NCI-H1694 (cell line): ENCODE measurements around the gene SNRNP70.
"Not testable (repeated sequence)": the region's sequence is repeated elsewhere in the genome, so short reads cannot be mapped to it uniquely, and the experiment has no call there.

Experiments used
- DNase-seq: peaks from one replicate; lab custom pipeline; 2025; lab: John Stamatoyannopoulos, UW

The SNRNP70 gene

DNA sequence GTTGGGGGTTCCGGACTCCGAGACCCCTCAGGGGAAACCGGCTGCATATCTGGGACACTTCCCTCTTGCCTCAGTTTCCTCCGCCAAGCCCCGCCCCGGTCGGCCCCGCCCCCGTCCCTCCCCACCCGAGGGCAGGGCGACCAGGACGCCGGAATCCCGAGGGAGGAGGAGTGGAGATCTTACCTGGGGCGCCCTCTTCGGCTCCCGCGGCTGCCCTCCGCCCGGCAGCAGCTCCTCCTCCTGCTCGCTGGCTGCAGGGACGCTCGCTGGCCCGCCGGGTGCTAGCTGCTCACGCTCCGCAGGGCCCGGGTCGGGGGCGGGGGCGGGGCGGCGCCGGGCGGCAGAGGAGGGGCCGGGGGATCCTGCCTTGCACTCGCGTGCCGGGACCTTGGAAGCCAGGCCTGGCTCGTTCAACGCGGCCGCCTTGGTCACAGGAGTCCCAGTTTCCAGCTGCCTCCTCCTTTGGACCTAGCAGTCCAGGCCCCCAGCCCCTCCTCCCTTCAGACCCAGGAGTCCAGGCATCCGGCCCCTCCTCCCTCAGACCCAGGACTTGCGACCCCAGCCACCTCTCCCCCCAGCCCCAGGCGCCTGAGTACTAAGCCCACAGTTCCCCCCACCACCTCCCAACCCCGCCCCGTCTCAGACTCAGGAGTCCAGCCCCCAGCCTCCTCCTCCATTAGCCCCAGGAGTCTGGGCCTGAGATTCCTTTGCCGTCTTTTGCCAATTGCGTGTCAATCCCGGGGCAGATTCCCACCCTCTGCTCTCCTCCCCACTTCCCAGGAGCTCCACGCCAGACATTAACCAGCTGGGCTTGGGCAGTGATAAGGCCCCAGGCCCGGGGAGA is 20.3 kb upstream of the SNRNP70 start, which contains the start of gene NTF4:
NTF4 (minus strand) TSS at position 51 of the 844 bp plus-strand sequence. CDS start 2,821 bp downstream, outside the sequence.
- no peak for DNase-seq

DNA sequence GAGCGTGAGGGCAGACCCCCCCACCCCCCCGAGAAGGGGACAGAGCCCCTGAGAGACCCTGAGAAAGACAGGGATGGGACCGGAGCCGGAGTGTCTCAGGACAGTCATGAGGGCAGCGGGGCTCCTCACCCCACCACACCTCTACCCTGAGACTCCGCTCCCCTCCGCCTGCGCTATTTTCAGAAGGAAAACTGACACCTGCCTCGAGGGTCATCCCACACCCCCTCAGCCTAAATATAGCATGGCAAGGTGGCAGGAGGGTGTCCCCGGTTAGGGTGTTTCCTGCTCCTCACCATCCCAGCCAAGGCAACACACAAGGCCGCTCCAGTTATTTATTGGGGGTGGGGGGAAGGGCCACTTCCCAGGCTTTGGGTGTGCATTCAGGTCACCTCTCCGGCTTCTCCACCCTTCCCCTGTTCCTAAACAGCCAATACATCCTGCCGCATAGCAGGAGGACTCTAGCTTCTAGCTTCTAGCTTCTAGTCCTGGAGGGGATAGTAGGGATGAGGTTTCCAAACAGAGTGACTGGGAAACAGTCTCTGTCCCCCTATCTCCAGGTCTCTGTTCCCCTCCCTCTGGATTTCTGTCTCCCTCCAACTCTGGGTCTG is 19.2 kb upstream of the SNRNP70 start:
- DNase-seq = no peak

DNA sequence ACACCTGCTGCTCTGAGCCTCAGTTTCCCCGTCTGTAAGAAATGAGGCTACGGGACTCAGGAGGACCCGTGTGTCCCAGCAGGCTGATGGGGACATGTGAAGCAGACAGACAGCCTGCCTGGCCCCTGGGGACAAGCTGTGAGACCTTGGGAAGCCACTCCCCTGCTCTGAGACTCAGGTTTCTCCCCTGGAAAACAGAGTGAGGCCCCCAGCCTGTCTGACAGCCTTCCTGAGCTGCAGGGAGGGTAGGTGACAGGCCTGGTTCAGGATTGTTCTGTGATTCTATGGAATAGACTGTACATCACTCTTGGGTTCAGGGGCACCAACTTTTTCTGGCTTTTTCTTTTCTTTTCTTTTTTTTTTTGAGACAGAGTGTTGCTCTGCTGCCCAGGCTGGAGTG is 17.7 kb upstream of the SNRNP70 start:
- no peak for DNase-seq

DNA sequence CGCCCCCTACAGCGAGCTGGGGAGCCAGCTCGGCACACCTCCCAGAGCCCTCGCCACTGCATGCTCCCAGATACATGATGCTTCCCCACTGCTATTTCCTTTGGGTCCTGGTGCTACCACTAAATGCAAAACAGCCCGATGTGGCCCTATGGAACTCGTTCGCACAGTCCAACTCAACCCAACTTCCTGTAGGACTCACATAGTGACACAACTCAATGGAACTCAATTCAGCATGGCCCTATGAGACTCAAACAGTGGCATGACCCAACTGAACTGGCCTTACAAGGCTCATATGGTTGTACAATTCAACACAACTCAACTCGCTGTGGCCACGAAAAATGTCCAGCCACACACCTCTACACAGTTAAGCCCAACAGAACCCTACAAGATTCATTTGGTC is 16.2 kb upstream of the SNRNP70 start:
- no peak for DNase-seq

DNA sequence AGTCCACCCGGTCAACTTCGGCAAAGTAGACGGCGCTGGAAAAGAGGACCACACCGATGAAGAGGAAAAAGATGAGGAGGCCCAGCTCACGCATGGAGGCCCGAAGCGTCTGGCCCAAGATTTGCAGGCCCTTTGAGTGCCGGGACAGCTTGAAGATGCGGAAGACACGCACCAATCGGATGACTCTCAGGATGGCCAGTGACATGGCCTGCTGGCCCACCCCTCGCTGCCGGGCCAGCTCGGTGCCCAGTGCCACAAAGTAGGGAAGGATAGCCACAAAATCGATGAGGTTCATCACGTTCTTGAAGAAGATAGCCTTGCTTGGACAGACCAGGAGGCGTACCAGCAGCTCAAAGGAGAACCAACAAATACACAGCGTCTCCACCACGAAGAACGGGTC is 14.8 kb upstream of the SNRNP70 start:
- DNase-seq = no peak

DNA sequence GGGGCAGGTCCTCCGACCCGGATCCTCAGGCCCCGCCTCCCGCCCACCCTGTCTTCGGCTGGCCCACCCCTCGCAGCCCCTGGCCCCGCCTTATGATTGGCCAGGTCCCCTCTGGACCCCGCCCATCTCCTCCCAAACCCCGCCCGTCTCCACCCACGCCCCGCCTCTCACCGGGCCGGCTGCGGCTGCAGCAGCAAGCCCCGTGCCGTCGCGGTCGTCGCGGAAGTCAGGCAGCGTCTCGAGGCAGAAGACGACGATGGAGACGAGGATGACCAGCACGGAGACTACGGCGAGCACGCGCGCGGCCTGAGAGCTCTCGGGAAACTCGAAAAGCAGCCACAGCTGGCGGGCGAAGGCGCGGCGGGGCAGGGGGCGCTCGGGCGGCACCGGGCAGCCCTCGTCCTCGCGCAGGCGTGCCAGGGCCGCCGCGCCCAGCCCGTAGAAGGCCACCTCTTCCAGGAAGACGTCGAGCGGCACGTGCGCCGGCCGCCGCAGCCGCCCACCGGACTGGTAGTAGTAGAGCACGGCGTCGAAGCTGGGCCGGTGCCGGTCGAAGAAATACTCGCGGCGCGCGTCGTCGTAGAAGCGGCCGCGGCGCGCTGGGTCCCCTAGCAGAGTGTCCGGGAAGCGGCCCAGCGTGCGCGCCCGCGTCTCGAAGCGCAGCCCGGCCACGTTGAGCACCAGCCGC is 13.2 kb upstream of the SNRNP70 start:
- no peak for DNase-seq

DNA sequence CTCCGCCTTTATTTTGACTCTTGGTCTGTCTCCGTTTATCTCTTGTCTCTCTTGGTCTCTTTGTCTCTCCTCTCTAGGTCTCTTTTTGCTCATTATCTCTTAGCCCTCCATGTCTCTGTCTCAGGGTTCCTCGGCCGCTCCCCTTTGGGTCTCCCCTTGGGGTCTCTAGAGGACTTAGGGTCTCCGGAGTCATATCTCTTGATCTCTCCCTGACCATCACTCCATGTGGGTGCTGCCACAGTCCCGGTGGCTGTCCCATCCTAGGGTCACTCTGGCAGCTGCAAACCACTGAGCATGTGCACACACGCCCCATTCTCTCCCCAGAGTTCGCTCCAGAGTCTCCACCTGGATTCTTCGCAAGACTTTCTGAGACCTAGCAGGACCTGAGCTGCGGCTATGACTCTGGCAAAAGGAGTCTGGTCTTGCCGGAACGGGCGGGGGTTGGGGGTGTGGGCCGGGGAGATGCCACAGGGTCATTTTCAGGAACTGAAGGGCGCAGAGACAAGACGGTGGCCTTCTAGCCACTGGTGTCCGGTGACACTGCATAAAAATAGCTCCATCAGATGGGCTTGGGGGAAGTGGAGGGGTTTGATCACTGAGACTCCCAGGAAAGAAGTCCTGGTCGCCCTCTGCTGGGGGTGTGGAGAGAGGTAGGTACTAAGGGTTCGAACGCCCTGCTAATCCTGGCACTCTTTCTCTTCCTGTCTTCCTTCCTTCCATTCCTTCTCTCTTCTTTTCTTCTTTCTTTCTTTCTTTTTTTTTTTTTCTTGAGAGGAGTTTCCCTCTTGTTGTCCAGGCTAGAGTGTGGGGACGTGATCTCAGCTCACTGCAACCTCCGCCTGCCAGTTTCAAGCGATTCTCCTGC is 11.5 kb upstream of the SNRNP70 start:
- DNase-seq = peak; percentile 59

DNA sequence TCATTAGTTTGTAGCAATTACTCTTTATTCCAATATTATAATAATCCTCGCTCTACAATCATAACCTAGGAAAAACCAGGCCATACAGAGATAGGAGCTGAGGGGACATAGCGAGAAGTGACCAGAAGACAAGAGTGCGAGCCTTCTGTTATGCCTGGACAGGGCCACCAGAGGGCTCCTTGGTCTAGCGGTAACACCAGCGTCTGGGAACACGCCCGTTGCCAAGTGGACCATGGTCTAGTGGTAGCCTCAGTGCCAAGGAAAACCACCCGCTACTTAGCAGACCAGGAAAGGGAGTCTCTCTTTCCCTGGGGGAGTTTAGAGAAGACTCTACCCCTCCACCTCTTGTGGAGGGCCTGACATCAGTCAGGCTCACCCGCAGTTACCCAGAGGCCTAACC is 10.4 kb upstream of the SNRNP70 start:
- not testable (repeated sequence) for DNase-seq

DNA sequence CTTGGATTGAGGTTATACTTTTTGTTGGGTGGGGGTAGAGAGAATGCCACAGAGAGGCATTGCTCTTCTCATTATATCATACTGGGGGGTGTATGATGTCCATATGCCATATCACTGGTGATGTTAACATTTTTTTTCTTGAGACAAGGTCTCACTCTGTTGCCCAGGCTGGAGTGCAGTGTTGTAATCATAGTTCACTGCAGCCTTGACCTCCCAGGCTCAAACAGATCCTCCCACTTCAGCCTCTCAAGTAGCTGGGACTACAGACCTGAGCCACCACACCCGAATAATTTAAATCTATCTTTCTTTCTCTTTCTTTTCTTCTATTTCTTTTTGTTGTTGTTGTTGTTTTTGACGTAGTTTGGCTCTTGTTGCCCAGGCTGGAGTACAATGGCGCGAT is 4.9 kb upstream of the SNRNP70 start:
- DNase-seq = no peak

DNA sequence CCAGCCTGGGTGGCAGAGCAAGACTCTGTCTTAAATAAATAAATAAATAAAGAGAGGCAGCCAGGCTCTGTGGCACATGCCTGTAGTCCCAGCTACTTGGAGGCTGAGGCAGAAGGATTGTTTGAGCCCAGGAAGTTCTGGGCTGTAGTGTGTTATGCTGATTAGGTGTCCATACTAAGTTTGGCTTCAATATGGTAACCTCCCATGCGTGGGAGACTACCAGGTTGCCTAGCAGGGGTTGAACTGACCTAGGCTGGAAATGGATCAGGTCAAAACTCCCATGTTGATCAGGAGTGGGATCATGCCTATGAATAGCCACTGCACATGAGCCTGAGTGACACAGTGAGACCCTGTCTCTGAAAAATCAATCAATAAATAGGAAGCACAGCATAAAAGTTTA is 4.0 kb upstream of the SNRNP70 start:
- no peak for DNase-seq

DNA sequence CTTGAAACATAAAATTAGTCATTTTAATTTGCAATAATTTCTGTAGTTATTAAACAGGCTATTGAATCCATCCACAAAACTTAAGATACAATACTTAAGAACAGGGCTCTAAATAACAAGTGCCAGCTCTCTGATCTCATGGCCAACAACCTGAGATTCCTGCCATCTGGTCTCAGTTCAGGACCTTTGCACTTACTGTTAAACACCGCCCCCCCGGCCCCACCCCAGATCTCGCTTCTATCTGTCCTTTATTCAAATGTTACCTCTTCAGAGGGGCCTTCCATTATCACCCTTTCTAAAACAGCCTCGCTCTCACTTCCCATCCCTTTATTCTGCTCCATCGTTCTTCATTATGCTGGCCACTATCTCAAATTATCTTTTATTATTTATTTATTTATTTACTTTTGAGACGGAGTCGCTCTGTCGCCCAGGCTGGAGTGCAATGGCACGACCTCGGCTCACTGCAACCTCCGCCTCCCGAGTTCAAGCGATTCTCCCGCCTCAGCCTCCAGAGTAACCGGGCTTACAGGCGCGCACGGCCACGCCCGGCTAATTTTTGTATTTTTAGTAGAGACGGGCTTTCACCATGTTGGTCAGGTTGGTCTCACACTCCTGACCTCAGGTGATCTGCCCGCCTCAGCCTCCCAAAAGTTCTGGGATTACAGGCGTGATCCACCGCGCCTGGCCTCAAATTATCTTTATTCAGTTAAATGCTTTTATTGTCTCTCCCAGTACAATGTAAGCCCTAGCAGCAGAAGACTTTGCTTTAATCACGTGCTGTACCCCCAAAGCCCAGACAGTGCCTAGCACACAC is 838 bp upstream of the SNRNP70 start:
- no peak for DNase-seq

DNA sequence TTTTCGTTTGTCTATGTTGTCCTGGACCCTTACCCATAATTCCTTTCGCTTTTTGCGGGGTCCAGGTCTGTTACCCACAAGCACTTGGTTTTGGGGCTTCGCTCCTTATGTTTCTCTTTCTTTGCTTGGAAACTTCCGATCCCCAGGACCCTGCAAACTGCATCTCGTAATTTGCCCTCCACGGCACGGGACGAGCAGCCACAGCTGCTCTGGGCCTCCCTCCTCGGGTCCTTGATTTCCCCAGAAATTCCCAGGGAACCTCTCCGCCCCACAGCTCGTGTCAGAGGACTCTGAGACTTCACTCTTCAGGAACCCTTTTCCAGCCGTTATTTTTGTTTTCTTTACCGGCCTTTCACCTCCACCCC is 599 bp downstream of the SNRNP70 start:
- DNase-seq = no peak

DNA sequence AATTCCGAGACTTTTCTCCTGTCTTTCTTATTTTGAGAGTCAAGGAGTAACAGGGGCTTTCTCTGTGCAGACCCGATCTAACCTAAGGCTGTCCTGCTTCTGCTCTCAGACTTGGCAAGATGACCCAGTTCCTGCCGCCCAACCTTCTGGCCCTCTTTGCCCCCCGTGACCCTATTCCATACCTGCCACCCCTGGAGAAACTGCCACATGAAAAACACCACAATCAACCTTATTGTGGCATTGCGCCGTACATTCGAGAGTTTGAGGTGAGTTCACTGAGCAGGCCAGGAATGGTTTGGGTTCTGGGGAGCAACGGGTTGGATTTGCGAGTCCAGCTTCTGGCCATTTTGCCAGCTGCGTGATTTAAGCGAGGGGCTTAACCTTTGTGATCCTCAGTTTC is 1.0 kb downstream of the SNRNP70 start:
- DNase-seq = no peak

DNA sequence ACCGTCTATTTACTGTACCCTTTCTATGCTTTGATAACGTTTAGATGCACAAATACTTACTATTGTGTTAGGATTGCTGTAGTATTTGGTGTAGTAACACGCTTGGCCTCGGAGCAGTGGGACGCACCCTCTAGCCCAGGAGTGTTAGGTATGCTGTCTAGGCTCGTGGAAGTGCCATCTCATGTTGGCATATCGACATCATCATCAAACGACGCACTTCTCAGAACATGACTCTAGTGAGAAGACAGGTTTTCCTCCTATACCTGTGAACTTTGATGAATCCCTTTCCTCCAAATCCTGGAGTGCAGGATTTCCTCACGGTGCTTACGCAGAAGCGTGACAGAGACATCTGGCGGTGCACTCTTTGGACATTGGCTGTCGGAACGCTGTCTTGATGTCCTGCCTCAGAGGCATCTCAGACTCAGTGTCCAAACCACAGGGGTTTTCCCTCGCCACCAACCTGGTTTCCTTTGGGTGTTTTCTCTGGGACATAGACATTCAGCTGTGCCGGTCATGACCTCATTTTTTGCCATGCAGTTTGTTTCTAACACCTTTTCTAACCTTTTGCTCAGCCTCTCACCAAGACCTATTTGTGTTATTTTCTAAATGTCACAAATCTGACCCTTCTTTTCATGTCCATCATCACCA is 6.3 kb downstream of the SNRNP70 start:
- DNase-seq = no peak

DNA sequence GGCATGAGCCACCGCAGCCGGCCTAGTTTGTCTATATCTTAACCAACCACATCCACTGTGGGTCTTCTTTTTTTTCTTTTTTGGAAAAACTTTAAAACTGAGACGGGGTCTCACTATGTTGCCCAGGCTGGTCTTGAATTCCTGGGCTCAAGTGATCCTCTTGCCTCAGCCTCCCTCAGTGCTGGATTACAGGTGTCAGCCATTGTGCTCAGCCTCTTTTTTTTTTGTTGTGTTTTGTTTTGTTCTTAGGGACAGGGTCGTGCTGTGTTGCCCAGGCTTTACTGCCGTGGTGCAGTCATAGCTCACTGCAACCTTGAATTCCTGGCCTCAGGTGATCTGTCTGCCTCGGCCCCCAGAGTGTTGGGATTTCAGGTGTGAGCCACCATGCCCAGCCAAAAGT is 7.4 kb downstream of the SNRNP70 start:
- no peak for DNase-seq

DNA sequence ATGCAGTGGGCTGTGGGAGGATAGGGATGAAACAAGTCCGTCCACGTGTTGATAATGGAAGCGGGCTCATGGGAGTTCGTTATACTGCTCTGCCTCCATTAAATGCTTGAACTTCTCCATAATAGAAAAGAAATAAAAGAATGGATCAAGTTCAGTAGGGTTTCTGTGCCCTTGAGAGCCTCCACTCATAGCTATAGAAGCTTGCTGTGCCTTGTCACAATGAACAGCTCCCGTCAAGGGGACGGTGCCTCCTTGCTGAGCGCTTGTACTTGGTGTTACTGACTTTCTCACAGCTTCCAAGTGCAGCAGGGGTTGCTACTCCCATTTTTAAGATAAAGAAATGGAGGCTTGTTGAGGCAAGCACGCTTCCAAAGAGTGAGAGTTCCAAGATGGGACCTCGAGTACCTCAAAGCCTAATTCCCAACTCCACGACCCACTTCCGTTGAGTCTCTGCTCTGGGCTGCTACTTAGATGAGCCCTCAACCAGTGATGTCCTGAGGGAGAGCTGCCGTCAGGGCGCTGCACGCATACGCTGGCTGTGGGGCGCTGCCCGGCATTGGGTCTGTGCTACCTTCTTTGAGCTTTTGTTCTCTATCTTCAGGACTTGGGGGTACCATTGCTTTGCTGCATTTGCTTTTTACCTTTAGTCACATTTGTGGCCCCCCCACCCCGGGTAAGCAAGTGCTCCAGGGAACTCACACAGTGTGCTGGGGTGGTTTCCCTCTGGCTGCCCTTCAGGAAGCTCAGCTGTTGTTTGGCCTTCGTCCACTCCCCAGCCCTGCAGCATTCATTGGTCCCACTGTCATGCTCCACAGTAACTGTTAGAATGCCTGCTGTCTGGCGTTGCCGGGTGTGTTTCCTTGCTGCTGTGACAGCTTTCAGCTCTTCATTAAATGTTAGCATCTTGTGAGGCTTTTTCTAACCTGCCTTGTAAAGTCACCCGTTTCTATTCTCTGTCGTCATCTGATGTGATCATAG is 9.5 kb downstream of the SNRNP70 start:
- DNase-seq = no peak

DNA sequence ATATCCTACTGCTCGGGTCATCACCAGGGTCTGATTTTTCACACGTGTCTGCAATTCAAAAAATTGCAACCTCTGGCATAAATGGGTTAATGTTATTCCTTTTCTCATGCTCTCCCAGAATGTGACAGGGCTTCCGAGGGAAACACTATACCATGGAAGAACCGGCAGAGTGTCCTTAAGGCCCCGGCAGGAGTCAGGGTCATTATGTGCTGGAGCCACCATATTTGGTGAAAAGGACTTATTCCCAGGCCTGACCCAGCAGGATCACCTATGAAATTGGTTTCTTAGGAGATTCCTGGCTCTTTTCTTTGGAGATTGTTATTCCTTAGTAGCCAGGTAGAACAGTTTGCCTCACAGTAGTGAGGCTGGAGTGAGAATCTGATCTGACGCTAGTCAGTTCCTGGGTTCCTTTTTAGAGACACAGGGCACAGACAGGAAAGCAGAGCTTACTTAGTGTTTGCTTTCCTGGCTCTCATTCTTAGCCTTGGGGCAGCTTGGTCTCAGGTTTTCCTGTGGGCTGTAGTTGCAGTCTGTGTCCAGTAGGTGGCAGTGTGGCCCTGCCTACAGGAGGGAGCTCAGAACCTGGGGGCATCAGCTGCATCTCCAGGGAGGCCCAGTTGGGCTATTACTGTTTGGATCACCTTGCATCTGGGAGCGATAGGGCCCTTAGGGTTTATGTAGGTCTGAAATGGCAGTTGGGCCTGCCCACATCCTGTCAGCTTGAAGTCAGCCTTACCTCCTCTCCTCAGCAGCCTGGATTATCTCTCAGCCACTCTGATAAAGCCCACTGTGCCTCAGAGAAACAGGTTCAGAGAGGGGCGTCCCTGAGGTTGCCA is 12.4 kb downstream of the SNRNP70 start:
- peak; percentile 61 for DNase-seq

DNA sequence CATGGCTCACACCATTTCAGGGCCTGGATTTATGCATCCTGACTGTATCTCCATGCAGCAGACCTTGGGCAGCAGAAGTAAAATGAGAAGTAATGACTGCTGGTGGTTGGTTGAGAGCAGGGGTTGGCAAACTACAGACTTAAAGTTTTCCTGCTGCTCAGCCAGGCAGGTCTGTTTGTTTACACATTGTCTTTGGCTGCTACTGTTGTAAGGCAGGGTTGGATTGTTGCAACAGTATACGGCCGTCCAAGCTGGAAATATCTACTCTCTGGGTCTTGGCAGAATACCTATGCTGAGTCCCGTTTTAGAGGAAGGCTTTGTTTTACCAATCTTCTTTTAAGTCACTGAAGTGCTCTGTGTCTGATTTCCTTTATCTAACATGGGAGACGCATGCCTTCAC is 13.5 kb downstream of the SNRNP70 start:
- no peak for DNase-seq

DNA sequence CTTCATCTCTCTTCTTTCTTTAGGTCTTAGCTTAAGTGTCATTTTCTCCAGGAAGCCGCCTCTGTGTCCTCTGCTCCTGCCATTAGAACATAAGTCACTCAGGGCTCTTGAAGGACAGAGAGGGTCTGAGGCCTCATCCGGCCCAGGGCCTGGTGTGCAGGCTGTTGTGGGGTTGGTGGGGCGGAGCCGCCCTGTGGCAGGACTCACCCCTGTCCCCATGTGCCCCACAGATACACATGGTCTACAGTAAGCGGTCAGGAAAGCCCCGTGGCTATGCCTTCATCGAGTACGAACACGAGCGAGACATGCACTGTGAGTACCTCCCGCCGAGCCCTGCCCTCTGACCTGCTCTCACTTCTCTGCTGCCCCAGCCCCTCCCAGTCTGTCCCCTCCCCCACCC is 15.9 kb downstream of the SNRNP70 start:
- DNase-seq = no peak
